SJSA1 (cell line): ENCODE data around the gene DNAI1. TPM values are rescaled to one million over a fixed set of nuclear protein-coding genes. Genes with fewer than 3 reads are reported as not detected.
"Not testable (repeated sequence)": the region's sequence is repeated elsewhere in the genome, so short reads cannot be mapped to it uniquely, and the experiment has no call there.

Experiments
- DNase-seq, 2 experiments: peaks; one replicate each; pipeline ENCODE4 v3.0.0-alpha.2; 2015 to 2020; ENCODE audit warnings: low spot score in 2 of 2, low read depth in 1 of 2
- H3K27ac ChIP-seq: fragments of 250-450 bp; sonication (Bioruptor Pico); 2 replicates; pipeline ENCODE4 v1.5.1; 2020; ENCODE audit warnings: mild to moderate bottlenecking, moderate library complexity
- H3K27me3 ChIP-seq: fragments of 250-450 bp; sonication (Bioruptor Pico); replicated peaks from 2 replicates; pipeline ENCODE4 v1.5.1; 2020; ENCODE audit warnings: mild to moderate bottlenecking, moderate library complexity
- H3K36me3 ChIP-seq: fragments of 250-450 bp; sonication (Bioruptor Pico); 2 replicates; pipeline ENCODE4 v1.5.1; 2020; ENCODE audit warnings: mild to moderate bottlenecking
- H3K4me1 ChIP-seq: fragments of 250-450 bp; sonication (Bioruptor Pico); replicated peaks from 2 replicates; pipeline ENCODE4 v1.6.1; 2021; ENCODE audit warnings: mild to moderate bottlenecking
- H3K4me3 ChIP-seq: fragments of 250-450 bp; sonication (Bioruptor Pico); 2 replicates; pipeline ENCODE4 v1.5.1; 2020; ENCODE audit warnings: mild to moderate bottlenecking
- H3K9me3 ChIP-seq: fragments of 250-450 bp; sonication (Bioruptor Pico); replicated peaks from 2 replicates; pipeline ENCODE4 v1.5.1; 2020; ENCODE audit warnings: mild to moderate bottlenecking
- total RNA-seq: library from RNA; depleted of rRNA; stranded (reverse); fragments of >200 nt; shearing (Covaris generic); gene quantifications from 2 replicates; pipeline ENCODE4 v1.2.3, GENCODE V29; 2014

Gene DNAI1
- total RNA-seq, 1 experiment from 2014 or later: not detected

DNA sequence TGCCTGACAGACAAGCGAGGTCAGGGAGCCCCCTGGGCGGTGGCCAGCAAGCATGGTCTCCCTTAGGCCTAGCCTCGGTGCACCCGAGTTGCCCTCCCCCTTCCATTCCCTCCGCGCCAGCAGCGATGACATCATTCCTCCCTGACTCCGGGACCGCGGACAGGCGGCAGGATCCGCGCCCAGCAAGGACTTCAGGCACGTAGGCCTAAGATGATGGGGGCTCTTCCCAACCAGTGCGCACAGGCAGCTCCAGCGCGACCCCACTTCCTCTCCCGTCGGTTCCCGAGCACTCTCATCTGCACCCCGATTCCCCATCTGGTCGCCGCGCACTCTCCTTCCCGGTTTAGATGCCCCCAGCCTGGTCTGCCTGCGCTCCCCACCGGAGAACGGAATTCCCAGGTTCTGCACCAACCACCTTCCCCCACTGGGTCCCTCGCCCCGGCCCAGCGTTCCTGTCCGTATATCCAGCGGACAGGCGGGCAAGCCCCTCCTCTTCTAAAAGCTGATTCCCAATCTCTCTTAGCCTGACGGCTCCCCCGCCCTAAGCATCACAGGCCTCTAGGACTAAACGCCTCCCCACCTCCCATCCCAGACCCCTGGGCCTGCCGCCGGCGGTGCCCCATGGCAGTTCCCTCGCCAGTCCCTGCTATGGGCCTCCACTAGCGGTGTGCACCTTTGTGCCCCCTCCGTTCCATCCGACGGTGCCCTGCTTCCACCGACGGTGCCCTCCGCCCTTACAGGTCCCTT lies 1.2 kb upstream of the DNAI1 start:
- Histone ChIP-seq H3K4me1 (peaks cover 10% of the 10 kb centered on the region), H3K36me3 (no peaks in the 10 kb centered on the region), H3K27me3 (no peaks in the 10 kb centered on the region), H3K4me3 (peak overlapping the region; percentile 61), H3K9me3 (no peaks in the 10 kb centered on the region), H3K27ac (peak overlapping the region; percentile 67)
- DNase-seq: peak; percentile 56 to 64

DNA sequence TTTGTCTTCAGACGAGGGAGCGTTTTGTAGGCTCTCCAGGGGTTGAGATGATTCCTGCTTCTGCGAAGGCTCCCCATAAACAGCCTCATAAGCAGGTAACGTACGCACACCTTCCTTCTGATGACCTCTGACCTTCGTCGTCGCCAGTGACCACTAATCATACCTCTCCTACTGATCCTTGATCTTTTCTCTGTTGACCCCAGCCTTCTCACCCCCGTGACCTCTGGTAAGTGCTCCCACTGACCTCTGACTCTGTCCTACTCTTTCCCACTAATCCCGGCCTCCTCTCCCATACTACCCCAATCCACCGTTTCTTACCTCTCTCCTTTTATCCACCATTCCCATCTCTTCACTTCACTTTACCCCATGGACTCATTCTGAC lies 345 bp downstream of the DNAI1 start:
- no peak overlapping the region for H3K27ac ChIP-seq
- H3K4me1 ChIP-seq: peaks cover 10% of the 10 kb centered on the region
- no peaks in the 10 kb centered on the region for H3K36me3 ChIP-seq
- H3K9me3 ChIP-seq: no peaks in the 10 kb centered on the region
- no peak for DNase-seq
- peak overlapping the region; percentile 61 for H3K4me3 ChIP-seq
- H3K27me3 ChIP-seq: no peaks in the 10 kb centered on the region

DNA sequence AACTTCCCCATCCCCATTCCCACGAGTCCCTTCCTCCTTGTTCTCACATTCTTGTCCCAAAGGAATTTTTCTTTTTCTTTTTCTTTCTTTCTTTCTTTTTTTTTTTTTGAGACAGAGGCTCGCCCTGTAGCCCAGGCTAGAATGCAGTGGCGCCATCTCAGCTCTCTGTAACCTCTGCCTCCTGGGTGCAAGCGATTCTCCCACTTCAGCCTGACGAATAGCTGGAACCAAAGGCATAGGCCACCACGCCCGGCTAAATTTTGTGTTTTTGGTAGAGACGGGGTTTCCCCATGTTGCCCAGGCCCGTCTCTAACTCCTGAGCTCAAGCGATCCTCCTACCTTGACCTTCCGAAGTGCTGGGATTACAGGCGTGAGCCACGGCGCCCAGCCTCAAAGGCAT lies 751 bp downstream of the DNAI1 start:
- Histone ChIP-seq H3K27me3 (no peaks in the 10 kb centered on the region), H3K36me3 (no peaks in the 10 kb centered on the region), H3K4me3 (no peak overlapping the region), H3K9me3 (no peaks in the 10 kb centered on the region), H3K27ac (no peak overlapping the region), H3K4me1 (peaks cover 10% of the 10 kb centered on the region)
- DNase-seq: no peak

DNA sequence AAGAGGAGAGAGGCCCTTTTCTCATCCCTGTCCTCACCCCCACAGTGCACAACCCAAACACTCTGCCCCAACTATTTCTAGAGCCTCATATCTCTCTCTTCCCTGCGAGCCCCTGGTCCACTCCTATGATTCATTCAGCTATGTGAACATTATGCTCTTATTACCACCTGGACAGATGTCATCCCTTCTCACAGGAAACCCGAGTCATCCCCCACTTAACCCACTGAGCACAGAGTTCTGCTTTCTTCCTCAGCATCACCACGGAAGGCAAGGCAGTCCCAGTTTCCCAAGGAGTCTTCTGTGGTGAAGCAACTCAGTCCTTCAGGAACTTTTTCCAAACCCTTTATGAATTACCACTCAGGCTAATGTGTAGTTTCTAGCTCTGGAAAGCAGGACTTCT lies 1.3 kb downstream of the DNAI1 start:
- no peak overlapping the region for H3K4me3 ChIP-seq
- H3K4me1 ChIP-seq: peaks cover 10% of the 10 kb centered on the region
- H3K27me3 ChIP-seq: no peaks in the 10 kb centered on the region
- H3K9me3 ChIP-seq: no peaks in the 10 kb centered on the region
- H3K27ac ChIP-seq: no peak overlapping the region
- no peak for DNase-seq
- H3K36me3 ChIP-seq: no peaks in the 10 kb centered on the region

GRCh38 chr9:34463098-34463900 lies 4.7 kb downstream of the DNAI1 start:
- Histone ChIP-seq H3K9me3 (no peaks in the 10 kb centered on the region), H3K4me1 (peaks cover 4% of the 10 kb centered on the region), H3K4me3 (no peak overlapping the region), H3K36me3 (no peaks in the 10 kb centered on the region), H3K27me3 (no peaks in the 10 kb centered on the region), H3K27ac (no peak overlapping the region)
- DNase-seq: no peak

- peaks cover 1% of the 10 kb centered on the region for H3K4me1 ChIP-seq
- H3K27ac ChIP-seq: no peak overlapping the region
- no peaks in the 10 kb centered on the region for H3K27me3 ChIP-seq
- no peaks in the 10 kb centered on the region for H3K9me3 ChIP-seq
- no peak for DNase-seq
- H3K36me3 ChIP-seq: no peaks in the 10 kb centered on the region
- H3K4me3 ChIP-seq: no peak overlapping the region
Observed at GRCh38 chr9:34463901-34464232, 5.3 kb downstream of the DNAI1 start.

GRCh38 chr9:34464571-34464970 lies 6.0 kb downstream of the DNAI1 start:
- Histone ChIP-seq H3K27me3 (no peaks in the 10 kb centered on the region), H3K4me3 (no peak overlapping the region), H3K36me3 (no peaks in the 10 kb centered on the region), H3K9me3 (no peaks in the 10 kb centered on the region), H3K27ac (no peak overlapping the region), H3K4me1 (no peaks in the 10 kb centered on the region)
- no peak for DNase-seq

GRCh38 chr9:34465468-34465867 lies 6.9 kb downstream of the DNAI1 start:
- no peaks in the 10 kb centered on the region for H3K9me3 ChIP-seq
- H3K27me3 ChIP-seq: no peaks in the 10 kb centered on the region
- no peaks in the 10 kb centered on the region for H3K36me3 ChIP-seq
- H3K27ac ChIP-seq: no peak overlapping the region
- H3K4me3 ChIP-seq: no peak overlapping the region
- DNase-seq: no peak
- no peaks in the 10 kb centered on the region for H3K4me1 ChIP-seq

GRCh38 chr9:34475097-34475496 lies 16.5 kb downstream of the DNAI1 start:
- Histone ChIP-seq H3K27ac (no peak overlapping the region), H3K9me3 (no peaks in the 10 kb centered on the region), H3K4me1 (no peaks in the 10 kb centered on the region), H3K4me3 (no peak overlapping the region), H3K27me3 (no peaks in the 10 kb centered on the region), H3K36me3 (no peaks in the 10 kb centered on the region)
- no peak for DNase-seq

DNA sequence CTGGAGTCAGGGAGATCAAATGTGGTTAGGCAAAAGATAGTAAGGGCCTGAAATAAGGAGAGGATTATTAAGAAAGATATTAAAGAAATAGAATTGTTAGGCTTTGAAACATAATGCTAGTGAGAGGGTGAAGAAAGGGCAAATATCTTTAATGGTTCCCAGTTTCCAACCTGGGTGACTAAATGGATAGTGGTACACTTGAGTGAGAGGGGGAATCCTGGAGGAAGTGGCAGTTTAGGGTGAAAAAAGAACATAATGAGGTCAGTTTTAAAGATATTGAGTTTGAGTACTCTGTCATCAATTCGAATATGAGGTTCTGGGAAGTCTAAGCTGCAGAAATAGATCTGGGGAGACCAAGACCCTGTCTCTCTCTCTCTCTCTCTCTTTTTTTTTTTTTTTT lies 18.9 kb downstream of the DNAI1 start:
- H3K36me3 ChIP-seq: no peaks in the 10 kb centered on the region
- no peak overlapping the region for H3K4me3 ChIP-seq
- DNase-seq: no peak
- no peaks in the 10 kb centered on the region for H3K4me1 ChIP-seq
- H3K27ac ChIP-seq: no peak overlapping the region
- H3K27me3 ChIP-seq: no peaks in the 10 kb centered on the region
- no peaks in the 10 kb centered on the region for H3K9me3 ChIP-seq

DNA sequence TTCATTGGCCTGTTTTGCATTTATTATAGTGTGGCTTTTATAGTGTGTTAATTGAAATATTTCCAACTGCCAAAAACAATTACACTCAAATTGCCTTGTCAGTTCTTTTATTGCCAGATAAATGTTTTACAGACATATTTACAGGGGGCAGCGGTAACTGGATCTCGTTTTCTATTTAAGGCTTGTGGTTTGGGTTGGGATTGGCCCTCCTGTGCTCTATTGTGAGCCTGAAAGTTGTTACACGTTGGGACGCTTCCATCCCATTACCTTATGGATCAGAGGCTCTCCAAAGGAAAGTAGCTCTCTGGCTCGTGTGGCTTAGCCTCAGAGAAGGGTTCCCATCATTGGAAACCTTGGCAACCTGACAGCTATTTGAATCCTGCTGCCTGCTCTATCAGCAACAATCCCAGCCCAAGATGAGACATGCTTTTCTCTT lies 20.8 kb downstream of the DNAI1 start:
- Histone ChIP-seq H3K27ac (no peak overlapping the region), H3K4me1 (no peaks in the 10 kb centered on the region), H3K4me3 (no peak overlapping the region), H3K27me3 (no peaks in the 10 kb centered on the region), H3K36me3 (no peaks in the 10 kb centered on the region), H3K9me3 (no peaks in the 10 kb centered on the region)
- no peak for DNase-seq

DNA sequence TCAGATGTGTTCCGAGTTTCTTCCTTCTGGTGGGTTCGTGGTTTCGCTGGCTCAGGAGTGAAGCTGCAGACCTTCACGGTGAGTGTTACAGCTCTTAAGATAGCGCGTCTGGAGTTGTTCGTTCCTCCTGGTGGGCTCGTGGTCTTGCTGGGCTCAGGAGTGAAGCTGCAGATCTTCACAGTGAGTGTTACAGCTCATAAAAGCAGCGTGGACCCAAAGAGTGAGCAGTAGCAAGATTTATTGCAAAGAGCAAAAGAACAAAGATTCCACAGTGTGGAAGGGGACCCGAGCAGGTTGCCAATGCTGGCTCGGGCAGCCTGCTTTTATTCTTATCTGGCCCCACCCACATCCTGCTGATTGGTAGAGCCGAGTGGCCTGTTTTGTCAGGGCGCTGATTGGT lies 23.0 kb downstream of the DNAI1 start:
- H3K9me3 ChIP-seq, H3K4me3 ChIP-seq, DNase-seq, H3K4me1 ChIP-seq, H3K27me3 ChIP-seq, H3K27ac ChIP-seq, H3K36me3 ChIP-seq: not testable (repeated sequence)

DNA sequence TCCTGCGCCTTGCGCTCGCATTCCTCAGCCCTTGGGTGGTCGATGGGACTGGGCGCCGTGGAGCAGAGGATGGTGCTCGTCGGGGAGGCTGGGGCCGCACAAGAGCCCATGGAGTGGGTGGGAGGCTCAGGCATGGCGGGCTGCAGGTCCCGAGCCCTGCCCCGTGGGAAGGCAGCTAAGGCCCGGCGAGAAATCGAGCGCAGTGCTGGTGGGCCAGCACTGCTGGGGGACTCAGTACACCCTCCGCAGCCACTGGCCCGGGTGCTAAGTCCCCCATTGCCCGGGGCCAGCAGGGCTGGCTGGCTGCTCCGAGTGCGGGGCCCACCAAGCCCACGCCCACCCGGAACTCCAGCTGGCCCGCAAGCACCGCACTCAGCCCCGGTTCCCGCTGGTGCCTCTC lies 24.1 kb downstream of the DNAI1 start:
- not testable (repeated sequence) for H3K9me3 ChIP-seq, H3K36me3 ChIP-seq, H3K27ac ChIP-seq, H3K4me3 ChIP-seq, H3K27me3 ChIP-seq, DNase-seq, H3K4me1 ChIP-seq

- Histone ChIP-seq H3K27me3 (no peaks in the 10 kb centered on the region), H3K27ac (no peak overlapping the region), H3K9me3 (no peaks in the 10 kb centered on the region), H3K4me1 (no peaks in the 10 kb centered on the region), H3K36me3 (no peaks in the 10 kb centered on the region), H3K4me3 (no peak overlapping the region)
- no peak for DNase-seq
Observed at GRCh38 chr9:34484678-34485077, 26.1 kb downstream of the DNAI1 start.
